Natural killer cell (primary cell): Measurements from ENCODE around the gene ASAP3. TPM values are rescaled to one million over a fixed set of nuclear protein-coding genes. Genes with fewer than 3 reads are reported as not detected.
A peak's percentile ranks its signal among the peaks of the same experiment; 100 is the strongest.

Source experiments
- ATAC-seq, 3 donors: fragments of 150-1000 bp in 2 of 3; fragments of 200-7000 bp in 1 of 3; cut with Tn5 transposase; 1 replicate in 1 of 3; 2 replicates in 2 of 3; pipeline ENCODE4 v1.10.0; 2021; ENCODE audit warnings: mild to moderate bottlenecking in 2 of 3, moderate library complexity in 2 of 3
- DNase-seq, 2 donors: peaks; one replicate each; pipeline versions ENCODE4 v3.0.0 to v3.0.0-alpha.2; 2013 to 2021; ENCODE audit warnings: mixed read lengths in 1 of 2
- H3K27ac ChIP-seq: one replicate; pipeline ENCODE4 v1.5.1; 2013; ENCODE audit warnings: mild to moderate bottlenecking, low read length
- H3K27me3 ChIP-seq: one replicate; pipeline ENCODE4 v1.6.1; 2013; ENCODE audit warnings: low read length; ENCODE audit not compliant: control insufficient read depth, insufficient read depth
- H3K36me3 ChIP-seq: one replicate; pipeline ENCODE4 v1.6.1; 2013; ENCODE audit warnings: low read length; ENCODE audit not compliant: control insufficient read depth, insufficient read depth
- H3K4me1 ChIP-seq: one replicate; pipeline ENCODE4 v1.6.1; 2013; ENCODE audit warnings: low read length; ENCODE audit not compliant: control insufficient read depth, insufficient read depth
- H3K4me3 ChIP-seq: one replicate; pipeline ENCODE4 v1.5.1; 2013; ENCODE audit warnings: low read length
- H3K9me3 ChIP-seq: one replicate; pipeline ENCODE4 v1.6.1; 2013; ENCODE audit warnings: low read length; ENCODE audit not compliant: control insufficient read depth, insufficient read depth
- H3K27ac Mint-ChIP-seq, 2 donors: one replicate each; pipeline ENCODE4 v1.8.0; 2022; ENCODE audit warnings: mild to moderate bottlenecking in 2 of 2, mixed read lengths in 2 of 2, moderate library complexity in 1 of 2
- H3K27me3 Mint-ChIP-seq, 2 donors: one replicate each; pipeline ENCODE4 v1.8.0; 2022; ENCODE audit warnings: low read depth in 2 of 2, mixed read lengths in 2 of 2
- H3K36me3 Mint-ChIP-seq: one replicate; pipeline ENCODE4 v1.8.0; 2022; ENCODE audit warnings: mixed read lengths
- H3K4me1 Mint-ChIP-seq, 2 donors: one replicate each; pipeline ENCODE4 v1.8.0; 2022; ENCODE audit warnings: mixed read lengths in 2 of 2
- H3K4me3 Mint-ChIP-seq: one replicate; pipeline ENCODE4 v1.8.0; 2022; ENCODE audit warnings: mild to moderate bottlenecking, moderate library complexity, mixed read lengths
- H3K9me3 Mint-ChIP-seq, 2 donors: one replicate each; pipeline ENCODE4 v1.8.0; 2022; ENCODE audit warnings: mixed read lengths in 2 of 2
- CTCF ChIP-seq: fragments of 200-600 bp; IDR thresholded peaks from one replicate; pipeline ENCODE4 v1.8.0; 2022; ENCODE audit warnings: antibody characterized with exemption
- WGBS: methylation state at CpG from one replicate; pipeline ENCODE4 v1.1.7; 2013; ENCODE audit warnings: missing lambda C conversion rate; ENCODE audit not compliant: insufficient coverage; 5-methylcytosine and 5-hydroxymethylcytosine counted together
- intact Hi-C: fragments of 100-400 bp; cut with micrococcal nuclease; formaldehyde crosslinking; loops from one replicate; pipeline ENCODE4 v1.14.2; 2022
- total RNA-seq, 4 donors: library from RNA; stranded (reverse); fragments of 120-200 nt in 1 of 4; gene quantifications; one replicate each; pipeline versions ENCODE4 v1.2.3 to v1.2.4, GENCODE V29; 2013 to 2022

ASAP3 gene
- total RNA-seq, 3 donors from 2014 or later (not counting 1 experiment from before 2014, with no cell fraction given): 0.25 to 0.70 (median 0.59) TPM

GRCh38 chr1:23459338-23459757 lies 24.6 kb downstream of the ASAP3 start:
- H3K27me3 Mint-ChIP-seq: peaks cover 28 to 54% of the 10 kb centered on the region in 2 donors
- no peak overlapping the region for H3K4me3 Mint-ChIP-seq
- no peaks in the 10 kb centered on the region for H3K4me1 Mint-ChIP-seq
- Histone ChIP-seq H3K27ac (no peak overlapping the region), H3K4me1 (no peaks in the 10 kb centered on the region), H3K36me3 (no peaks in the 10 kb centered on the region), H3K4me3 (no peak overlapping the region), H3K27me3 (no peaks in the 10 kb centered on the region), H3K9me3 (no peaks in the 10 kb centered on the region)
- H3K9me3 Mint-ChIP-seq: no peaks in the 10 kb centered on the region
- H3K36me3 Mint-ChIP-seq: no peaks in the 10 kb centered on the region
- DNase-seq (no peak), ATAC-seq (no peak)
- intact Hi-C loops: no loop called here
- WGBS: 60% methylated on average over 2 of the region's 2 CpGs
- no peak for TF ChIP-seq CTCF
- no peak overlapping the region for H3K27ac Mint-ChIP-seq

- Histone ChIP-seq H3K4me1 (peaks cover 11% of the 10 kb centered on the region), H3K27ac (no peak overlapping the region), H3K4me3 (no peak overlapping the region), H3K27me3 (no peaks in the 10 kb centered on the region), H3K9me3 (no peaks in the 10 kb centered on the region), H3K36me3 (no peaks in the 10 kb centered on the region)
- Mint-ChIP-seq H3K36me3 (no peaks in the 10 kb centered on the region), H3K27me3 (peaks cover 28 to 47% of the 10 kb centered on the region in 2 donors), H3K27ac (no peak overlapping the region), H3K4me3 (no peak overlapping the region), H3K9me3 (no peaks in the 10 kb centered on the region), H3K4me1 (peaks cover 7 to 16% of the 10 kb centered on the region in 2 donors)
- intact Hi-C loops: no loop called here
- 58% methylated on average over 5 of the region's 5 CpGs for WGBS
- no peak for TF ChIP-seq CTCF
- ATAC-seq (no peak), DNase-seq (no peak)
Measured at GRCh38 chr1:23456226-23456625, 27.8 kb downstream of the ASAP3 start.

- DNase-seq: no peak
- intact Hi-C loops: no loop called here
- H3K36me3 ChIP-seq: no peaks in the 10 kb centered on the region
- no peaks in the 10 kb centered on the region for H3K9me3 ChIP-seq
- no peak overlapping the region for H3K4me3 ChIP-seq
- no peaks in the 10 kb centered on the region for H3K36me3 Mint-ChIP-seq
- peaks cover 11% of the 10 kb centered on the region for H3K4me1 ChIP-seq
- TF ChIP-seq CTCF: no peak
- peaks cover 18 to 37% of the 10 kb centered on the region in 2 donors for H3K27me3 Mint-ChIP-seq
- H3K4me3 Mint-ChIP-seq: no peak overlapping the region
- peak overlapping the region in 1 of 2 donors; percentile 55 for H3K27ac Mint-ChIP-seq
- no peak overlapping the region for H3K27ac ChIP-seq
- no peaks in the 10 kb centered on the region for H3K27me3 ChIP-seq
- no peaks in the 10 kb centered on the region for H3K9me3 Mint-ChIP-seq
- H3K4me1 Mint-ChIP-seq: peaks cover 7 to 16% of the 10 kb centered on the region in 2 donors
- 94% methylated on average over 3 of the region's 3 CpGs for WGBS
- ATAC-seq: no peak
Measured at GRCh38 chr1:23453455-23454000, 30.5 kb downstream of the ASAP3 start.

- DNase-seq (peak in 1 of 2 donors; percentile 74), ATAC-seq (peak in 2 of 3 donors; percentile 50 to 73)
- peaks cover 7 to 16% of the 10 kb centered on the region in 2 donors for H3K4me1 Mint-ChIP-seq
- H3K27me3 Mint-ChIP-seq: peaks cover 13 to 27% of the 10 kb centered on the region in 2 donors
- no peak overlapping the region for H3K27ac ChIP-seq
- H3K9me3 Mint-ChIP-seq: no peaks in the 10 kb centered on the region
- TF ChIP-seq CTCF: no peak
- intact Hi-C loops: no loop called here
- H3K36me3 Mint-ChIP-seq: no peaks in the 10 kb centered on the region
- H3K4me3 ChIP-seq: no peak overlapping the region
- H3K27ac Mint-ChIP-seq: peak overlapping the region in 1 of 2 donors; percentile 69
- H3K4me3 Mint-ChIP-seq: no peak overlapping the region
- H3K27me3 ChIP-seq: no peaks in the 10 kb centered on the region
- peaks cover 11% of the 10 kb centered on the region for H3K4me1 ChIP-seq
- under 1% methylated on average over 5 of the region's 5 CpGs for WGBS
- H3K9me3 ChIP-seq: no peaks in the 10 kb centered on the region
- no peaks in the 10 kb centered on the region for H3K36me3 ChIP-seq
Measured at GRCh38 chr1:23452011-23452411, 32.0 kb downstream of the ASAP3 start.
